ENCODE results near the gene MYRF. TPM values are rescaled to one million over a fixed set of nuclear protein-coding genes. Genes with fewer than 3 reads are reported as not detected.
A peak's percentile ranks its signal among the peaks of the same experiment; 100 is the strongest.

MYRF gene
- total and polyA plus RNA-seq, 4 donors, result 11.9 to 41.2 (median 25.2) TPM

DNA sequence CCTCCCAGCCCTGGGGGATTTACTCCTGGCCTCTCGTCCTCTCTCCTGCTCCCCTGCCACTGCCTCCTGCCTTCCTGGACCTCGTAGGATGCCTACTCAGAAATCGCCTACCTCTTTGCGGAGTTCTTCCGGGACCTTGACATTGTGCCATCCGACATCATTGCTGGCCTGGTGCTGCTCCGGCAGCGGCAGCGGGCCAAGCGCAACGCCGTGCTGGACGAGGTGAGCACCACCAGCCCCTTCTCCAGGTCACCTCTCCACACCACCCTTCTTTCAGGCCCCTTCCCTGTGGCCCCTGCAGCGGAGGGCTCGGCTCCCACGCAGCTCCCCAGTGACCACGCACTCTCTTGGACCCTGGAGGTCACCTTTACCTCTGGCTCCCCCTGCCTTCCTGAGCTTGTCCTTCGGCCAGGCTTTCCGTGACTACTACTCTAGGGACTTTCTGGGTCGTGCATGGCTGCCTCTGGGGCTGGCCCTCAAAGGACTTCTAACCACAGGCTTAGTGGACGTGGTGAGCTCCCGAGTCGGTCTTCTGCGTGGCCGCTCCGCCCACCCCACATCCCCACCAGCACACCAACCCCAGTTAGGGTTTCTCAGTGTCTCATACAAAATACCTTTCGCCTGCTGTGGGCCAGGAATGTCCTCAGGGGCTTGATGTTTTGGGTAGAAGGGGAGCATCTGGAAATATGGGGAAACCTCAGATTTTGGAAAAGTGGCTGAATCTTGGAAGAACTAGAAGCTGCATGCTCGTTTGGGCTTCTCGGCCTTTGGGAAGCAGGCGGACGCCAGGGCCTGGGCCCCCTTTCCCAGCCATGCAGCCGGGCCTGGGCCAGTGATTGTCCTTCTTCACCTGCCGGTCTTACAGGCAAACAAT, 24.1 kb upstream of the MYRF start:
- Histone ChIP-seq H3K4me1 (ENCODE audit: control insufficient read depth in 5 of 5, insufficient read depth in 5 of 5, low read length in 5 of 5) (peaks cover 0 to 2% (median 0%) of the 10 kb centered on the region in 5 donors), H3K27me3 (ENCODE audit: control insufficient read depth in 3 of 3, insufficient read depth in 3 of 3, low read length in 2 of 3) (no peaks in the 10 kb centered on the region), H3K9me3 (ENCODE audit: control insufficient read depth in 4 of 4, insufficient read depth in 3 of 4, low read length in 3 of 4) (no peaks in the 10 kb centered on the region), H3K27ac (ENCODE audit: low read depth in 1 of 2, low read length in 1 of 2) (peak overlapping the region in 1 of 2 donors; percentile 9), H3K9ac (ENCODE audit: insufficient read depth in 1 of 2, low read length in 2 of 2) (no peak overlapping the region), H3K36me3 (ENCODE audit: control insufficient read depth in 4 of 4, insufficient read depth in 4 of 4, low read length in 4 of 4) (peaks cover 0 to 9% (median 3%) of the 10 kb centered on the region in 4 donors), H3K4me3 (no peak overlapping the region)
- no peak for ATAC-seq (ENCODE audit: insufficient read depth, low FRiP score)
- 91 to 94% methylated on average over 33 of the region's 33 CpGs for WGBS, 2 donors
- TF ChIP-seq, protein P1, sequence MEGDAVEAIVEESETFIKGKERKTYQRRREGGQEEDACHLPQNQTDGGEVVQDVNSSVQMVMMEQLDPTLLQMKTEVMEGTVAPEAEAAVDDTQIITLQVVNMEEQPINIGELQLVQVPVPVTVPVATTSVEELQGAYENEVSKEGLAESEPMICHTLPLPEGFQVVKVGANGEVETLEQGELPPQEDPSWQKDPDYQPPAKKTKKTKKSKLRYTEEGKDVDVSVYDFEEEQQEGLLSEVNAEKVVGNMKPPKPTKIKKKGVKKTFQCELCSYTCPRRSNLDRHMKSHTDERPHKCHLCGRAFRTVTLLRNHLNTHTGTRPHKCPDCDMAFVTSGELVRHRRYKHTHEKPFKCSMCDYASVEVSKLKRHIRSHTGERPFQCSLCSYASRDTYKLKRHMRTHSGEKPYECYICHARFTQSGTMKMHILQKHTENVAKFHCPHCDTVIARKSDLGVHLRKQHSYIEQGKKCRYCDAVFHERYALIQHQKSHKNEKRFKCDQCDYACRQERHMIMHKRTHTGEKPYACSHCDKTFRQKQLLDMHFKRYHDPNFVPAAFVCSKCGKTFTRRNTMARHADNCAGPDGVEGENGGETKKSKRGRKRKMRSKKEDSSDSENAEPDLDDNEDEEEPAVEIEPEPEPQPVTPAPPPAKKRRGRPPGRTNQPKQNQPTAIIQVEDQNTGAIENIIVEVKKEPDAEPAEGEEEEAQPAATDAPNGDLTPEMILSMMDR (IDR thresholded peaks at IDR 0.05; ENCODE audit: control extremely low read depth, extremely low read depth), result no peak
- no peak for DNase-seq

DNA sequence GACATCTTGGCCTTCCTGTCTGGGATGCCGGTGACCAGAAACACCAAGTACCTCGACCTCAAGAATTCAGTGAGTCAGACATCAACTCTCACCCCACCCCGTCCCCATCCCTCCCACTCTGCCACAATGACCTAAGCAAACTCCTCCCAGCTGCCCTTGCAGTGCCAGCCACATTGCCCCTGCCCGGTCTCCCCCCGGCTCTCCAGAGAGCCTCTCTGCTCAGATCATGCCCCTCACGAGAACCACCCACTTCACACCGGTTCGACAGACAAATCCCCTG, 23.6 kb upstream of the MYRF start:
- TF ChIP-seq, protein P1 (IDR thresholded peaks at IDR 0.05; ENCODE audit: control extremely low read depth, extremely low read depth), result no peak
- Histone ChIP-seq H3K27ac (ENCODE audit: low read depth in 1 of 2, low read length in 1 of 2) (peak overlapping the region in 1 of 2 donors; percentile 23), H3K9me3 (ENCODE audit: control insufficient read depth in 4 of 4, insufficient read depth in 3 of 4, low read length in 3 of 4) (no peaks in the 10 kb centered on the region), H3K27me3 (ENCODE audit: control insufficient read depth in 3 of 3, insufficient read depth in 3 of 3, low read length in 2 of 3) (no peaks in the 10 kb centered on the region), H3K36me3 (ENCODE audit: control insufficient read depth in 4 of 4, insufficient read depth in 4 of 4, low read length in 4 of 4) (peaks cover 0 to 4% (median 2%) of the 10 kb centered on the region in 4 donors), H3K9ac (ENCODE audit: insufficient read depth in 1 of 2, low read length in 2 of 2) (no peak overlapping the region), H3K4me1 (ENCODE audit: control insufficient read depth in 5 of 5, insufficient read depth in 5 of 5, low read length in 5 of 5) (peaks cover 0 to 2% (median 0%) of the 10 kb centered on the region in 5 donors), H3K4me3 (no peak overlapping the region)
- ATAC-seq (ENCODE audit: insufficient read depth, low FRiP score), result no peak
- 62 to 70% methylated on average over 8 of the region's 8 CpGs for WGBS, 2 donors
- DNase-seq, result no peak

DNA sequence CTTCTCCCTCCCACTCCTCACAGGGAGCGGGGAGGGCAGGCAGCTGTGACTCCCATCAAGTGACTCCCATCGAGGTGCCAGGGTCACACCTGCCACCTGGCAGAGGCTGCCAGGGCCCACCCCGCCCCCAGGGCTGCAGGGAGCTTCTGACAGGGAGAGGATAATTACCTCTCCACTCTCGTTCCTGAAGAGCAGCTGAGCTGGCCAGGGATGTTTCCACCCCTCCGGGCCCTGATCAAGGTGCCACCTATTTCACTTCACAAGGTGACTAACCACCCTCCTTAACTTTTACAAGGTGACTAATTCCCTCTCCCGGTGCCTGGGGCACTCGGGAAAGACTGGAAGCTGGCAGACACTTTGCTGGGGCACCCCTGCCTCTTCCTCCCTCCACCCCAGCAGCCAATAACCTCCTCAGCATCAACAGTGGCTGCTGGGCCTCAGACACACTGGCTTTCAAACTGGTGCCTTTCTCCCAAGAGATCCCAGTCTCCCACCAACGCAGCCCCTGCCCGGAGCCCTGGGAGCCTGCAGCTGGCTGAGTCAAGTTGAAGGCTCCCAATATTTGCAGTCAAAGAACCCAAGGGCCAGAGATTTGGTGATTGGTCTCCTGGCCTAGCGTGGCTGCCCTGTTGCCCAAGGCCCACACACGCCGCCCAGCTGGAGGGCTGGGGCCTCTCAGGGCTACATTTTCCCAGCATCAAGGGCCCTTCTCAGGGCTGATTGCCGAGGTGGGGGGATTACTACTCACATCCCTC, 22.0 kb upstream of the MYRF start:
- Histone ChIP-seq H3K9me3 (ENCODE audit: control insufficient read depth in 4 of 4, insufficient read depth in 3 of 4, low read length in 3 of 4) (no peaks in the 10 kb centered on the region), H3K36me3 (ENCODE audit: control insufficient read depth in 4 of 4, insufficient read depth in 4 of 4, low read length in 4 of 4) (peaks cover 0 to 3% (median 2%) of the 10 kb centered on the region in 4 donors), H3K27me3 (ENCODE audit: control insufficient read depth in 3 of 3, insufficient read depth in 3 of 3, low read length in 2 of 3) (no peaks in the 10 kb centered on the region), H3K4me1 (ENCODE audit: control insufficient read depth in 5 of 5, insufficient read depth in 5 of 5, low read length in 5 of 5) (peaks cover 0 to 2% (median 0%) of the 10 kb centered on the region in 5 donors), H3K4me3 (no peak overlapping the region), H3K27ac (ENCODE audit: low read depth in 1 of 2, low read length in 1 of 2) (no peak overlapping the region), H3K9ac (ENCODE audit: insufficient read depth in 1 of 2, low read length in 2 of 2) (no peak overlapping the region)
- DNase-seq (no peak), ATAC-seq (ENCODE audit: insufficient read depth, low FRiP score) (no peak)
- TF ChIP-seq, protein P1 (IDR thresholded peaks at IDR 0.05; ENCODE audit: control extremely low read depth, extremely low read depth), result no peak
- 79 to 88% methylated on average over 13 of the region's 13 CpGs for WGBS, 2 donors
